MM.1S (cell line): ENCODE results near the gene SNX25.

Source experiments
- DNase-seq: peaks from one replicate; pipeline ENCODE4 v3.0.0-alpha.2; 2015
- H2AFZ ChIP-seq: fragments of 300-600 bp; sonication (generic); 2 replicates; pipeline ENCODE4 v1.6.0; 2016; ENCODE audit warnings: antibody characterized with exemption, low read length
- H3F3A ChIP-seq: fragments of 300-600 bp; sonication (generic); 2 replicates; pipeline ENCODE4 v1.6.1; 2016; ENCODE audit warnings: mild to moderate bottlenecking, antibody characterized with exemption, low read length, moderate library complexity, mixed read lengths; ENCODE audit not compliant: insufficient read depth
- H3K27ac ChIP-seq: fragments of 300-600 bp; sonication (generic); 2 replicates; pipeline ENCODE4 v1.5.1; 2016; ENCODE audit warnings: mild to moderate bottlenecking, low read length
- H3K27me3 ChIP-seq: fragments of 300-600 bp; sonication (generic); replicated peaks from 2 replicates; pipeline ENCODE4 v1.6.0; 2016; ENCODE audit warnings: low read length; ENCODE audit not compliant: insufficient read depth
- H3K36me3 ChIP-seq: fragments of 300-600 bp; sonication (generic); replicated peaks from 2 replicates; pipeline ENCODE4 v1.6.1; 2016; ENCODE audit warnings: mild to moderate bottlenecking, low read length, mixed read lengths; ENCODE audit not compliant: insufficient read depth
- H3K4me1 ChIP-seq: fragments of 300-600 bp; sonication (generic); 2 replicates; pipeline ENCODE4 v1.6.1; 2016; ENCODE audit warnings: low read length, mixed read lengths
- H3K4me2 ChIP-seq: fragments of 300-600 bp; sonication (generic); 2 replicates; pipeline ENCODE4 v1.6.0; 2016; ENCODE audit warnings: low read depth, low read length
- H3K4me3 ChIP-seq: fragments of 300-600 bp; sonication (generic); 2 replicates; pipeline ENCODE4 v1.5.1; 2016; ENCODE audit warnings: low read length, mixed read lengths
- H3K79me2 ChIP-seq: fragments of 300-600 bp; sonication (generic); 2 replicates; pipeline ENCODE4 v1.6.1; 2016; ENCODE audit warnings: mixed run types, low read length, mixed read lengths
- H3K9ac ChIP-seq: fragments of 300-600 bp; sonication (generic); 2 replicates; pipeline ENCODE4 v1.6.1; 2016; ENCODE audit warnings: low read length, mixed read lengths
- H3K9me2 ChIP-seq: fragments of 300-600 bp; sonication (generic); replicated peaks from 2 replicates; pipeline ENCODE4 v1.6.1; 2016; ENCODE audit warnings: mild to moderate bottlenecking, low read length, mixed read lengths; ENCODE audit not compliant: insufficient read depth
- H3K9me3 ChIP-seq: fragments of 300-600 bp; sonication (generic); replicated peaks from 2 replicates; pipeline ENCODE4 v1.6.1; 2016; ENCODE audit warnings: mild to moderate bottlenecking, low read length, mixed read lengths; ENCODE audit not compliant: insufficient read depth
- H4K20me1 ChIP-seq: fragments of 300-600 bp; sonication (generic); 2 replicates; pipeline ENCODE4 v1.6.1; 2016; ENCODE audit warnings: mild to moderate bottlenecking, low read length, moderate library complexity, mixed read lengths; ENCODE audit not compliant: insufficient read depth
- CTCF ChIP-seq: fragments of 300-600 bp; sonication (generic); IDR thresholded peaks from 2 replicates; pipeline ENCODE4 v1.5.1; 2016; ENCODE audit warnings: antibody characterized with exemption, low read length, mixed read lengths
- EZH2 ChIP-seq: fragments of 300-600 bp; sonication (generic); optimal IDR thresholded peaks from 2 replicates; pipeline ENCODE3; 2017; ENCODE audit warnings: low read depth, mild to moderate bottlenecking, antibody characterized with exemption, low read length, mixed read lengths
- EZH2phosphoT487 ChIP-seq: fragments of 300-600 bp; sonication (generic); IDR thresholded peaks from 2 replicates; pipeline ENCODE4 v1.6.1; 2018; ENCODE audit warnings: antibody characterized with exemption, low read length

Gene SNX25

GRCh38 chr4:185270885-185271284 is 61.5 kb downstream of the SNX25 start:
- DNase-seq: no peak
- Histone ChIP-seq H3F3A (peaks cover 7% of the 10 kb centered on the region; the same call in 1 of the 2 replicates), H3K9me3 (no peaks in the 10 kb centered on the region), H3K27me3 (no peaks in the 10 kb centered on the region), H3K27ac (no peak overlapping the region), H3K79me2 (peaks cover 65% of the 10 kb centered on the region), H3K4me3 (no peak overlapping the region), H3K4me1 (peaks cover 10% of the 10 kb centered on the region; the same call in 1 of the 2 replicates), H3K9me2 (no peaks in the 10 kb centered on the region), H4K20me1 (no peaks in the 10 kb centered on the region), H2AFZ (no peak overlapping the region), H3K36me3 (0 out of 2 replicates have a peak, but pooled peaks cover 7% of the 10 kb centered on the region), H3K4me2 (no peak overlapping the region), H3K9ac (no peak overlapping the region)
- no peak for TF ChIP-seq EZH2phosphoT487
- TF ChIP-seq EZH2: no peak
- no peak for TF ChIP-seq CTCF

GRCh38 chr4:185272245-185272644 is 62.8 kb downstream of the SNX25 start:
- Histone ChIP-seq H3F3A (no peaks in the 10 kb centered on the region), H3K79me2 (peaks cover 63% of the 10 kb centered on the region), H3K9ac (no peak overlapping the region), H3K27me3 (no peaks in the 10 kb centered on the region), H3K36me3 (peaks cover 7% of the 10 kb centered on the region; the same call in 1 of the 2 replicates), H3K4me2 (no peak overlapping the region), H2AFZ (no peak overlapping the region), H3K4me1 (no peaks in the 10 kb centered on the region), H3K9me3 (no peaks in the 10 kb centered on the region), H3K9me2 (no peaks in the 10 kb centered on the region), H3K4me3 (no peak overlapping the region), H3K27ac (no peak overlapping the region), H4K20me1 (no peaks in the 10 kb centered on the region)
- TF ChIP-seq CTCF: no peak
- no peak for DNase-seq

GRCh38 chr4:185275501-185275900 is 66.1 kb downstream of the SNX25 start:
- H3K4me2 ChIP-seq: no peak overlapping the region
- no peak overlapping the region for H2AFZ ChIP-seq

More at GRCh38 chr4:185275501-185275900, 66.1 kb downstream of the SNX25 start:
- Histone ChIP-seq H3K36me3 (no peaks in the 10 kb centered on the region; the same call in 1 of the 2 replicates), H3K79me2 (peaks cover 44% of the 10 kb centered on the region), H4K20me1 (no peaks in the 10 kb centered on the region), H3K4me3 (no peak overlapping the region), H3K27me3 (no peaks in the 10 kb centered on the region), H3K9me2 (no peaks in the 10 kb centered on the region), H3K9ac (no peak overlapping the region), H3K4me1 (0 out of 2 replicates have a peak, but pooled peaks cover 3% of the 10 kb centered on the region), H3F3A (no peaks in the 10 kb centered on the region), H3K9me3 (no peaks in the 10 kb centered on the region), H3K27ac (no peak overlapping the region)
- no peak for TF ChIP-seq CTCF
- TF ChIP-seq EZH2: no peak
- TF ChIP-seq EZH2phosphoT487: no peak
- no peak for DNase-seq
